HG02588 (cell line): Measurements from ENCODE around the gene RPP30.
A peak's percentile ranks its signal among the peaks of the same experiment; 100 is the strongest.
"Not testable (repeated sequence)": the region's sequence is repeated elsewhere in the genome, so short reads cannot be mapped to it uniquely, and the experiment has no call there.

Source experiments
- ATAC-seq: cut with Tn5 transposase; IDR thresholded peaks from one replicate; pipeline ENCODE4 v1.9.1; 2021; ENCODE audit warnings: mild to moderate bottlenecking, moderate library complexity; ENCODE audit not compliant: unreplicated experiment

The RPP30 gene

GRCh38 chr10:90866050-90866598, 5.7 kb upstream of the RPP30 start:
- ATAC-seq = no peak

GRCh38 chr10:90871279-90871765, 452 bp upstream of the RPP30 start:
- ATAC-seq = peak; percentile 65

GRCh38 chr10:90872648-90873020, 860 bp downstream of the RPP30 start:
- ATAC-seq = no peak

- no peak for ATAC-seq
Measured at GRCh38 chr10:90879062-90879461, 7.3 kb downstream of the RPP30 start.

GRCh38 chr10:90880059-90880719, 8.4 kb downstream of the RPP30 start:
- not testable (repeated sequence) for ATAC-seq

- ATAC-seq = no peak
Measured at GRCh38 chr10:90884431-90884830, 12.7 kb downstream of the RPP30 start.

- ATAC-seq = no peak
Measured at GRCh38 chr10:90885176-90885575, 13.4 kb downstream of the RPP30 start.

- ATAC-seq = no peak
Measured at GRCh38 chr10:90887555-90887954, 15.8 kb downstream of the RPP30 start.

GRCh38 chr10:90888387-90888786, 16.6 kb downstream of the RPP30 start:
- ATAC-seq = no peak

GRCh38 chr10:90889636-90890035, 17.9 kb downstream of the RPP30 start:
- ATAC-seq = no peak

- no peak for ATAC-seq
Measured at GRCh38 chr10:90890347-90890746, 18.6 kb downstream of the RPP30 start.

- no peak for ATAC-seq
Measured at GRCh38 chr10:90893190-90893589, 21.4 kb downstream of the RPP30 start.

GRCh38 chr10:90896916-90897315, 25.1 kb downstream of the RPP30 start:
- not testable (repeated sequence) for ATAC-seq

GRCh38 chr10:90905925-90906324, 34.2 kb downstream of the RPP30 start:
- no peak for ATAC-seq

- no peak for ATAC-seq
Measured at GRCh38 chr10:90906596-90906995, 34.8 kb downstream of the RPP30 start.

- ATAC-seq = peak; percentile 76
Measured at GRCh38 chr10:90911133-90912051, 39.6 kb downstream of the RPP30 start.

GRCh38 chr10:90912174-90912573, 40.4 kb downstream of the RPP30 start:
- ATAC-seq = no peak

GRCh38 chr10:90912854-90913479, 41.2 kb downstream of the RPP30 start:
- ATAC-seq = no peak

- no peak for ATAC-seq
Measured at GRCh38 chr10:90913774-90914420, 42.1 kb downstream of the RPP30 start.

GRCh38 chr10:90914992-90915765, 43.4 kb downstream of the RPP30 start:
- no peak for ATAC-seq
